Mesendoderm (in vitro differentiated cells): ENCODE measurements around the gene ISL2.
"Not testable (repeated sequence)": the region's sequence is repeated elsewhere in the genome, so short reads cannot be mapped to it uniquely, and the experiment has no call there.

Experiments used
- DNase-seq: peaks from one replicate; pipeline ENCODE4 v3.0.0; 2013
- H2AK5ac ChIP-seq: 2 replicates; pipeline ENCODE4 v1.6.1; 2013; ENCODE audit warnings: low read length, inconsistent platforms
- H2BK120ac ChIP-seq: 2 replicates; pipeline ENCODE4 v1.6.1; 2013; ENCODE audit warnings: low read depth, mild to moderate bottlenecking, low read length, moderate library complexity, mixed read lengths
- H2BK15ac ChIP-seq: replicated peaks from 2 replicates; pipeline ENCODE4 v1.6.1; 2013; ENCODE audit warnings: low read depth, mild to moderate bottlenecking, moderate library complexity
- H2BK5ac ChIP-seq: 2 replicates; pipeline ENCODE4 v1.6.1; 2013; ENCODE audit warnings: low read length, inconsistent platforms
- H3K18ac ChIP-seq: 2 replicates; pipeline ENCODE4 v1.6.1; 2013; ENCODE audit warnings: mild to moderate bottlenecking, low read length, mixed read lengths
- H3K23ac ChIP-seq: one replicate; pipeline ENCODE4 v1.6.1; 2013; ENCODE audit warnings: low read length
- H3K27ac ChIP-seq: 2 replicates; pipeline ENCODE4 v1.5.1; 2013; ENCODE audit warnings: low read depth, mild to moderate bottlenecking, inconsistent platforms, low read length, moderate library complexity
- H3K27me3 ChIP-seq: 2 replicates; pipeline ENCODE4 v1.6.1; 2013; ENCODE audit warnings: low read length, control low read depth, mild to moderate bottlenecking, inconsistent platforms; ENCODE audit not compliant: insufficient read depth, poor library complexity
- H3K36me3 ChIP-seq: 2 replicates; pipeline ENCODE4 v1.6.1; 2013; ENCODE audit warnings: low read length, inconsistent platforms; ENCODE audit not compliant: control insufficient read depth, insufficient read depth
- H3K4ac ChIP-seq: one replicate; pipeline ENCODE4 v1.6.1; 2013; ENCODE audit warnings: low read depth, mild to moderate bottlenecking, low read length, moderate library complexity
- H3K4me1 ChIP-seq: 2 replicates; pipeline ENCODE4 v1.6.1; 2013; ENCODE audit warnings: low read depth, low read length, inconsistent platforms; ENCODE audit not compliant: control insufficient read depth
- H3K4me2 ChIP-seq: 2 replicates; pipeline ENCODE4 v1.6.1; 2013; ENCODE audit warnings: low read length
- H3K4me3 ChIP-seq: 2 replicates; pipeline ENCODE4 v1.5.1; 2013; ENCODE audit warnings: mild to moderate bottlenecking, low read length
- H3K56ac ChIP-seq: one replicate; pipeline ENCODE4 v1.6.1; 2013; ENCODE audit warnings: low read length
- H3K79me1 ChIP-seq: 2 replicates; pipeline ENCODE4 v1.6.1; 2013; ENCODE audit warnings: low read length, inconsistent platforms
- H3K79me2 ChIP-seq: 2 replicates; pipeline ENCODE4 v1.6.1; 2013; ENCODE audit warnings: mild to moderate bottlenecking, low read length; ENCODE audit not compliant: control insufficient read depth, insufficient read depth
- H3K9ac ChIP-seq: 2 replicates; pipeline ENCODE4 v1.6.1; 2013; ENCODE audit warnings: low read length, inconsistent platforms
- H4K5ac ChIP-seq: one replicate; pipeline ENCODE4 v1.6.1; 2013; ENCODE audit warnings: low read length
- H4K8ac ChIP-seq: one replicate; pipeline ENCODE4 v1.6.1; 2013; ENCODE audit warnings: low read depth, mild to moderate bottlenecking, control low read depth, low read length, moderate library complexity
- WGBS: extraction: QIAGEN DNeasy Blood & Tissue Kit; methylation state at CpG from one replicate; pipeline ENCODE4 v1.1.7; 2013; ENCODE audit warnings: low lambda C conversion rate, missing lambda C conversion rate; ENCODE audit not compliant: insufficient coverage; ENCODE audit errors: extremely low coverage; 5-methylcytosine and 5-hydroxymethylcytosine counted together

ISL2 gene

GRCh38 chr15:76297951-76298350, 38.6 kb upstream of the ISL2 start:
- H3K27me3 ChIP-seq, H3K4me1 ChIP-seq, DNase-seq, H3K79me1 ChIP-seq, H3K79me2 ChIP-seq, H3K4me3 ChIP-seq, H3K9ac ChIP-seq, H3K4ac ChIP-seq, H3K27ac ChIP-seq, H4K8ac ChIP-seq, H2BK15ac ChIP-seq, H4K5ac ChIP-seq, H2BK120ac ChIP-seq, H3K23ac ChIP-seq, H2AK5ac ChIP-seq, H3K18ac ChIP-seq, H3K36me3 ChIP-seq, H3K4me2 ChIP-seq, H3K56ac ChIP-seq, H2BK5ac ChIP-seq: not testable (repeated sequence)
- no CpG with 5 or more reads among the region's 4 CpGs for WGBS

GRCh38 chr15:76298986-76299385, 37.6 kb upstream of the ISL2 start:
- WGBS = no CpG with 5 or more reads among the region's 3 CpGs
- H3K27ac ChIP-seq = no peak overlapping the region

GRCh38 chr15:76299786-76300185, 36.8 kb upstream of the ISL2 start:
- no peak overlapping the region for H2BK15ac ChIP-seq
- H3K9ac ChIP-seq = no peak overlapping the region
- no peak overlapping the region for H2AK5ac ChIP-seq
- no peaks in the 10 kb centered on the region for H3K36me3 ChIP-seq
- H3K56ac ChIP-seq = no peak overlapping the region
- peaks cover 12% of the 10 kb centered on the region for H3K79me1 ChIP-seq
- H2BK5ac ChIP-seq = no peak overlapping the region
- no peak overlapping the region for H3K4me2 ChIP-seq
- H3K23ac ChIP-seq = no peak overlapping the region
- no peak for DNase-seq
- no peak overlapping the region for H3K18ac ChIP-seq
- H4K8ac ChIP-seq = no peak overlapping the region
- no peak overlapping the region for H3K4me3 ChIP-seq
- H3K4ac ChIP-seq = no peak overlapping the region
- H3K79me2 ChIP-seq = peaks cover 7% of the 10 kb centered on the region
- H3K4me1 ChIP-seq = peaks cover 2% of the 10 kb centered on the region
- WGBS = no CpG with 5 or more reads among the region's 1 CpG
- no peak overlapping the region for H2BK120ac ChIP-seq
- H3K27ac ChIP-seq = no peak overlapping the region
- no peaks in the 10 kb centered on the region for H3K27me3 ChIP-seq
- no peak overlapping the region for H4K5ac ChIP-seq

More at GRCh38 chr15:76298986-76299385, 37.6 kb upstream of the ISL2 start:
- Histone ChIP-seq H2BK5ac (no peak overlapping the region), H3K23ac (no peak overlapping the region), H3K4me1 (peaks cover 2% of the 10 kb centered on the region), H3K27me3 (no peaks in the 10 kb centered on the region), H2BK15ac (no peak overlapping the region), H3K4ac (no peak overlapping the region), H3K18ac (no peak overlapping the region), H4K5ac (no peak overlapping the region), H2AK5ac (no peak overlapping the region), H3K36me3 (no peaks in the 10 kb centered on the region), H3K4me3 (no peak overlapping the region), H3K9ac (no peak overlapping the region), H2BK120ac (no peak overlapping the region), H4K8ac (no peak overlapping the region), H3K79me1 (peaks cover 9% of the 10 kb centered on the region), H3K56ac (no peak overlapping the region), H3K79me2 (peaks cover 3% of the 10 kb centered on the region), H3K4me2 (no peak overlapping the region)
- DNase-seq = no peak

- H2BK15ac ChIP-seq = no peak overlapping the region
- H4K5ac ChIP-seq = no peak overlapping the region
- H2BK5ac ChIP-seq = no peak overlapping the region
- H3K18ac ChIP-seq = no peak overlapping the region
- H4K8ac ChIP-seq = no peak overlapping the region
- no peak overlapping the region for H3K4me3 ChIP-seq
- no peak overlapping the region for H3K56ac ChIP-seq
- no peaks in the 10 kb centered on the region for H3K27me3 ChIP-seq
- H3K36me3 ChIP-seq = no peaks in the 10 kb centered on the region
- WGBS = no CpG with 5 or more reads among the region's 1 CpG
- no peak overlapping the region for H3K27ac ChIP-seq
- no peak overlapping the region for H2BK120ac ChIP-seq
- no peak for DNase-seq
- peaks cover 10% of the 10 kb centered on the region for H3K79me2 ChIP-seq
- no peaks in the 10 kb centered on the region for H3K4me1 ChIP-seq
- no peak overlapping the region for H3K4me2 ChIP-seq
- H3K23ac ChIP-seq = no peak overlapping the region
- H3K4ac ChIP-seq = no peak overlapping the region
- no peak overlapping the region for H3K9ac ChIP-seq
- H3K79me1 ChIP-seq = peaks cover 12% of the 10 kb centered on the region
- H2AK5ac ChIP-seq = no peak overlapping the region
Observed at GRCh38 chr15:76303909-76304308, 32.7 kb upstream of the ISL2 start.

- H3K79me2 ChIP-seq = peaks cover 7% of the 10 kb centered on the region
- H4K8ac ChIP-seq = no peak overlapping the region
- peaks cover 5% of the 10 kb centered on the region for H3K79me1 ChIP-seq
- no peaks in the 10 kb centered on the region for H3K36me3 ChIP-seq
- peak; percentile 26 for DNase-seq
- no peak overlapping the region for H3K18ac ChIP-seq
- H3K4me1 ChIP-seq = no peaks in the 10 kb centered on the region
- no peak overlapping the region for H2BK15ac ChIP-seq
- no peak overlapping the region for H3K56ac ChIP-seq
- H2BK120ac ChIP-seq = no peak overlapping the region
- no peak overlapping the region for H3K4me2 ChIP-seq
- H2AK5ac ChIP-seq = no peak overlapping the region
- no peak overlapping the region for H3K27ac ChIP-seq
- no peak overlapping the region for H3K9ac ChIP-seq
- H4K5ac ChIP-seq = no peak overlapping the region
- H3K4ac ChIP-seq = no peak overlapping the region
- no peak overlapping the region for H3K4me3 ChIP-seq
- no peaks in the 10 kb centered on the region for H3K27me3 ChIP-seq
- no peak overlapping the region for H3K23ac ChIP-seq
- WGBS = no CpG with 5 or more reads among the region's 13 CpGs
- no peak overlapping the region for H2BK5ac ChIP-seq
Observed at GRCh38 chr15:76309601-76310330, 26.8 kb upstream of the ISL2 start.
